GM18517 (cell line): ENCODE measurements around the gene TMEM174.
"Not testable (repeated sequence)": the region's sequence is repeated elsewhere in the genome, so short reads cannot be mapped to it uniquely, and the experiment has no call there.

Experiments used
- ATAC-seq: cut with Tn5 transposase; IDR thresholded peaks from one replicate; pipeline ENCODE4 v1.9.1; 2021; ENCODE audit warnings: mild to moderate bottlenecking, moderate library complexity; ENCODE audit not compliant: unreplicated experiment

Gene TMEM174

GRCh38 chr5:73218552-73219171, 45.7 kb downstream of the TMEM174 start:
- no peak for ATAC-seq

GRCh38 chr5:73219336-73219735, 46.3 kb downstream of the TMEM174 start:
- ATAC-seq: not testable (repeated sequence)

- ATAC-seq: no peak
Observed at GRCh38 chr5:73221161-73221560, 48.2 kb downstream of the TMEM174 start.

GRCh38 chr5:73221726-73222125, 48.7 kb downstream of the TMEM174 start:
- no peak for ATAC-seq

GRCh38 chr5:73222173-73222572, 49.2 kb downstream of the TMEM174 start:
- no peak for ATAC-seq
